Kidney (tissue), 14 donors: ENCODE results near the gene NCF2. TPM values are rescaled to one million over a fixed set of nuclear protein-coding genes. Genes with fewer than 3 reads are reported as not detected.
A peak's percentile ranks its signal among the peaks of the same experiment; 100 is the strongest.

ENCODE experiments used
- DNase-seq, 5 donors: peaks; one replicate each; pipeline ENCODE4 v3.0.0-alpha.2; 2013 to 2020
- FAIRE-seq: peaks from 2 replicates; lab custom pipeline; 2012; peaks lifted over from hg19 to GRCh38; lab: Jason Lieb, UNC
- H3K27ac ChIP-seq, 2 donors: one replicate each; pipeline ENCODE4 v1.7.0; 2013; ENCODE audit warnings: low read depth in 2 of 2, low read length in 2 of 2, inconsistent platforms in 1 of 2
- H3K27me3 ChIP-seq: one replicate; pipeline ENCODE4 v1.7.1; 2013; ENCODE audit warnings: low read length, inconsistent platforms; ENCODE audit not compliant: control insufficient read depth, insufficient read depth
- H3K36me3 ChIP-seq, 3 donors: one replicate each; pipeline versions ENCODE4 v1.7.0 to v1.7.1; 2013; ENCODE audit warnings: low read length in 3 of 3, control low read depth in 1 of 3, inconsistent platforms in 1 of 3; ENCODE audit not compliant: insufficient read depth in 3 of 3, control insufficient read depth in 2 of 3
- H3K4me1 ChIP-seq, 3 donors: one replicate each; pipeline versions ENCODE4 v1.7.0 to v1.7.1; 2013; ENCODE audit warnings: low read length in 3 of 3, inconsistent platforms in 1 of 3, low read depth in 1 of 3; ENCODE audit not compliant: control insufficient read depth in 2 of 3, insufficient read depth in 2 of 3
- H3K4me3 ChIP-seq, 3 donors: one replicate each; pipeline versions ENCODE4 v1.7.0 to v1.8.1; 2013; ENCODE audit warnings: low read length in 3 of 3, control low read depth in 1 of 3, inconsistent platforms in 1 of 3
- H3K9ac ChIP-seq, 3 donors: one replicate each; pipeline versions ENCODE4 v1.7.0 to v1.7.1; 2013; ENCODE audit warnings: low read length in 3 of 3, control low read depth in 1 of 3, inconsistent platforms in 1 of 3
- H3K9me3 ChIP-seq, 3 donors: one replicate each; pipeline versions ENCODE4 v1.7.0 to v1.7.1; 2013; ENCODE audit warnings: low read length in 3 of 3, control low read depth in 1 of 3, inconsistent platforms in 1 of 3; ENCODE audit not compliant: control insufficient read depth in 2 of 3, insufficient read depth in 1 of 3
- CTCF ChIP-seq: IDR thresholded peaks from 3 replicates; pipeline ENCODE4 v1.5.1; 2012; ENCODE audit warnings: mild to moderate bottlenecking, moderate library complexity, borderline replicate concordance; ENCODE audit not compliant: insufficient read depth; ENCODE audit errors: extremely low read depth
- intact Hi-C: fragments of 100-400 bp; cut with DNase I; formaldehyde crosslinking; loops from one replicate; pipeline ENCODE4 v1.11.1; 2022
- polyA plus RNA-seq: library from polyadenylated mRNA; stranded (reverse); fragments of 350-450 nt; fragmentation: Illumina TruSeq; extraction: RNeasy Lipid Tissue Mini Kit (QIAGEN cat#74804); gene quantifications from one replicate; pipeline ENCODE4 v1.2.3, GENCODE V29; 2014; ENCODE audit warnings: low read depth, low replicate concordance; ENCODE audit not compliant: insufficient read depth
- total RNA-seq: library from RNA; stranded (reverse); fragmentation: NEBNext Ultra II Directional; extraction: Animal tissue kit (Norgen Biotek cat#: 25700); gene quantifications from one replicate; pipeline ENCODE4 v1.2.1, GENCODE V29; 2021
- donor health status: control.
- donor health status: control.
- donor health status: control.
- donor health status: control.
- donor health status: control.
- donor health status: DM: yes; HTN: yes; CAD: no.
- donor health status: Normal renal cell carcinoma (clear cell type).

The NCF2 gene
- total and polyA plus RNA-seq, 2 donors from 2014 or later, result 2.5 to 16.7 TPM

GRCh38 chr1:183622884-183623785 lies 32.9 kb upstream of the NCF2 start:
- Histone ChIP-seq H3K27me3 (no peaks in the 10 kb centered on the region), H3K36me3 (peaks cover 0 to 6% (median 2%) of the 10 kb centered on the region in 3 donors), H3K9me3 (no peaks in the 10 kb centered on the region), H3K4me3 (no peak overlapping the region), H3K27ac (no peak overlapping the region), H3K9ac (no peak overlapping the region), H3K4me1 (peaks cover 0 to 3% (median 0%) of the 10 kb centered on the region in 3 donors)
- intact Hi-C loops, result no loop called here
- DNase-seq (peak in 4 of 5 donors; percentile 61 to 89 (median 76)), FAIRE-seq (no peak)
- TF ChIP-seq CTCF, result peak; percentile 66

- Histone ChIP-seq H3K27me3 (no peaks in the 10 kb centered on the region), H3K4me1 (peaks cover 0 to 3% (median 0%) of the 10 kb centered on the region in 3 donors), H3K27ac (no peak overlapping the region), H3K36me3 (peaks cover 0 to 6% (median 0%) of the 10 kb centered on the region in 3 donors), H3K9ac (no peak overlapping the region), H3K9me3 (no peaks in the 10 kb centered on the region), H3K4me3 (no peak overlapping the region)
- no peak for DNase-seq
- intact Hi-C loops, result no loop called here
- FAIRE-seq, result no peak
- TF ChIP-seq CTCF, result no peak
These were observed 31.8 kb upstream of the NCF2 start for GRCh38 chr1:183622013-183622412.

DNA sequence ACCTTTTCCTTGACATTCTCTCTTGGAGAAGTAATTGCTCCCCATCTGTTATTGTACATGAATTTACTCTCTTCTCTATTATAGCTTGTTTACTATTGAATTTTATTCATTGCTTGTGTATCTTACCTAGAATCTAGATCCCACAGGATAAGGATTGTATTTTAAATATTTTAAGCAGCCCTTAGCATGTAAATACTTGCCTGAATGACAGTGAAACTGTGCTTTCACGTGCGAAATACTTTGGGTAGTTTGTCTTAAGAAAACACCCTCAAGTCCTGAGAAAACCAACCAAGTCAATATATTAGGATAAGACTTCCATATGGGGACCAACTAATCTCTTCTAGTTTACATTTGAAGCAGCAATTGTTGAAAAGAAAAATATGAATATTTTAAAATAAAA lies 30.1 kb upstream of the NCF2 start:
- no peaks in the 10 kb centered on the region for H3K27me3 ChIP-seq
- intact Hi-C loops, result no loop called here
- H3K4me3 ChIP-seq, result no peak overlapping the region
- no peak overlapping the region for H3K27ac ChIP-seq
- H3K36me3 ChIP-seq, result peaks cover 0 to 1% (median 0%) of the 10 kb centered on the region in 3 donors
- FAIRE-seq (no peak), DNase-seq (no peak)
- no peaks in the 10 kb centered on the region for H3K4me1 ChIP-seq
- no peak for TF ChIP-seq CTCF
- no peaks in the 10 kb centered on the region for H3K9me3 ChIP-seq
- no peak overlapping the region for H3K9ac ChIP-seq
